Subcutaneous adipose tissue (tissue), 4 donors: ENCODE measurements around the gene COQ8A. TPM values are rescaled to one million over a fixed set of nuclear protein-coding genes. Genes with fewer than 3 reads are reported as not detected.

ENCODE experiments used
- CTCF ChIP-seq: fragments of 450-650 bp; IDR thresholded peaks from one replicate; pipeline ENCODE4 v1.5.1; 2016; ENCODE audit warnings: low read depth, mild to moderate bottlenecking, control low read depth, antibody characterized with exemption, moderate library complexity
- total RNA-seq, 4 donors: library from RNA; depleted of rRNA; stranded (reverse); fragments of >200 nt; gene quantifications; one replicate each; pipeline ENCODE4 v1.1.0, GENCODE V29; 2016

The COQ8A gene
- 100 to 1,000 TPM; 119 to 506 (median 227) TPM for total RNA-seq

- TF ChIP-seq CTCF: no peak
Observed at GRCh38 chr1:226940029-226940805, at the start of gene COQ8A. Gene COQ8A (plus strand): TSS chr1:226940294. CDS start chr1:226961386, 21,092 bp downstream.

- no peak for TF ChIP-seq CTCF
Observed at GRCh38 chr1:226890331-226891108, 49.6 kb upstream of the COQ8A start.

- no peak for TF ChIP-seq CTCF
Observed at GRCh38 chr1:226891346-226891745, 48.7 kb upstream of the COQ8A start.

GRCh38 chr1:226891846-226892523 is 48.1 kb upstream of the COQ8A start:
- no peak for TF ChIP-seq CTCF

GRCh38 chr1:226892524-226892875 is 47.6 kb upstream of the COQ8A start:
- no peak for TF ChIP-seq CTCF

GRCh38 chr1:226893936-226894335 is 46.2 kb upstream of the COQ8A start:
- TF ChIP-seq CTCF: no peak

- no peak for TF ChIP-seq CTCF
Observed at GRCh38 chr1:226894826-226895225, 45.3 kb upstream of the COQ8A start.
